ENCODE measurements around the gene KCNG1.
"Not testable (repeated sequence)": the region's sequence is repeated elsewhere in the genome, so short reads cannot be mapped to it uniquely, and the experiment has no call there.

Gene KCNG1

DNA sequence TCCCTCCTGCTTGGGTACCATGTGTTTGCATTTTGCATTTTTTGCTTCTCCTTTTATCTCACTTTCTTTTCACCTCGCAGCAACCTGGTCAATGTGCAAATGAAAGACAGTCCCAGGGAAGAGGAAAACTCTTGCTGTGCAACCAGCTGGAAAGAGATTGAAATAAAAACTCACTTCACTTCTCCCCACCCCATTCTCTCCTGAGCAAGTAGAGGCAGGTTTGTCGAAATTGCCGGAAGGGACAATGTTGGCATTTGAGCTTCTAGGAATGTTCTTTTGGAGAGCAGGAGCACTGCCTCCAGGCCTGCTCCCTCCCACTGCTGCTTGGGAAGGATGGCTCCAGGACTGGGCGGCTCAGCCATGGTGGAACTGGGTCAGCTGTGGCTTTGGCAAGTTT is 30.6 kb downstream of the KCNG1 start:
- no peak for DNase-seq (ENCODE audit: low read depth in 3 of 3, low spot score in 1 of 3)

DNA sequence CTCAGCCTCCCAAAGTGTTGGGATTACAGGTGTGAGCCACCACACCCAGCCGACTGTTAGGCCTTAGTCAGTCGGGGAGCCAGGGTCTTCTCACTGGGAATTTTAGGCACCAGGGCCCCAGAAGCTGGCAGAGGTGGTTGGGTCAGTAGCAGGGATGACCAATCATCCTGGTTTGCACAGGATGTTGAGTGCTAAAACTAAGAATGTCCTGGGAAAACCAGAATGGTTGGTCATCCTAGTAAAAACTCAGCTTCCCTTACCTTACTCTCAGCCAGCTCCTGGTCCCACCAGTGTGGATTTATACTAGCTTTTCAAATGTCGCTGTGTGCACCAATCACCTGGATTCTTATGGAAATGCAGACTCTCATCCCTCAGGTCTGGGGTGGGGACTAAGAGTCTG is 31.8 kb downstream of the KCNG1 start:
- no peak for DNase-seq (ENCODE audit: low read depth in 3 of 3, low spot score in 1 of 3)

DNA sequence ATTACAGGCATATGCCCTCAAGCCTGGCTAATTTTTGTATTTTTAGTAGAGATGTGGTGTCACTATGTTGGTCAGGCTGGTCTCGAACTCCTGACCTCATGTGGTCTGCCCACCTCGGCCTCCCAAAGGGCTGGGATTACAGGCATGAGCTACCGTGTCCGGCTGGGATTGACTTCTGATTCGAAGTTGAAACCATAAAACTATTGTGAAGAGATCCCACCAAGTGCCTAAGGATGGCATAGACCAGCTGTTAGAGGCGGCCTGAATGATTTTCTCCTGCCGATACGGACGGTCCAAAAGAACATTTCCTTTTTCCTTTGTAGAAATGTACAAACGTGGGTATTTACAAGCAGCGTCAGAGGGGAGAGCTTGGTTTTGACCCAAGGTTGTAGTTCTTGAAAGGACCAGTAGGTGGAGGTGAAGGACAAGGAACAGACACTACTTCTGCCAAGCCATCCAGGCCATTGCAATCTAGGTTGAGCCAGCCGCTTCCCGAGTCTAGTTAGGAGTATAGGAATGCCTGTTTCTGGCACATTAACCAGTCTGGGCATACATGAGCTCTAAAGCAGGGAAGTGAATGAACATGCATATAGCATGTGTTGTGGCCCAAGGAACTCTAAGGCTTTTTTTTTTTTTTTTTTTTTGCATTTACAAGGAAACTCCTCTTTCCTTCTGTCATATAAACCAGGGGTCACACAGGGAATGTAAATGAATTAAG is 35.3 kb downstream of the KCNG1 start:
- DNase-seq (ENCODE audit: low read depth in 3 of 3, low spot score in 1 of 3): peak in 2 of 3 donors; percentile 21 to 29

DNA sequence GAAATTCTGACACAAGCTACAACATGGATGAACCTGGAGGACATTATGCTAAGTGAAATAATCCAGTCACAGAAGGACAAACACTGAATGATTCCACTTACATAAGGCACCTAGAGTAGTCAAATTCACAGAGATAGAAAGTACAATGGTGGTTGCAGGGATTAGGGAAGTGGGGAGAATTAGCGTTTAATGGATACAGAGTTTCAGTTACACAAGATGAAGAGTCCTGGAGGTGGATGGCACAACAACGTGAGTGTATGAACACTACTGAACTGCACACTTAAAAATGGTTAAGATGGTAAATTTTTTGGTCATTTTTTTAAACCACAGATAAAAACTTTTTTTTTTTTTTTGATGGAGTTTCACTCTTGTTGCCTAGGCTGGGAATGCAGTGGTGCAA is 39.6 kb downstream of the KCNG1 start:
- no peak for DNase-seq (ENCODE audit: low read depth in 3 of 3, low spot score in 1 of 3)

DNA sequence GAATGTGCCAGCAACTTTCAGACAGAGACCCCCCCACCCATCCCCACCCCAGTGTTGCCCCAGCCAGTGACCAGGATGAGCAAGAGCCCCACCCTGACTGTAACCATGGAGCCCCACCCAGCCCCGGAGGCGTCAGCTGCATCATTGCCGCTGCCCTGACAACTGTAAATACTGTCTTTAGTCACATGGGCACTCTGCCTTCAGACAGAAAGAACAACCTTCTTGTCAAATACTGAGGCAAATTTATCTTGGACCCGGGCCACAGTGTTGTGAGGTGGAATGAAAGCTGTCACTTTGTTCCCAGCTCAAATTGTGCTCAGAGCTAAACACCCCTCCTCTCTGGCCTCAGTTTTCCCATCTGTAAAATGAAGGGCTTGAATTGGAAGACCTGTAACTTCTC is 40.5 kb downstream of the KCNG1 start:
- DNase-seq (ENCODE audit: low read depth in 3 of 3, low spot score in 1 of 3): no peak

DNA sequence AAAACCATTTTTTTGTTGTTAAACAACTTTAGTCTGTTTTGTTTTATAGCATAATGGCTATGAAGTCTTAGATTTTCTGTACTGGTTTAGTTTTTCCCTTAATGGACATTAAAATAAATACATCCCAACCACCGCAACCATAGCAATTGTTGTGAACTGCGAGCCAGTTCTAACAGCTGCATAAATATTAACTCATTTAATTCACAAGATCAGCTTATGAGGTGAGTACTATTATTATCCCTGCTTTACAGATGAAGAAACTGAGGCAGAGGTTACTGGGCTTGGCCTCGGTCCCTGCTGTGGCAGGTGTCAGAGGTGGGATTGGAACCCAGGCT is 41.2 kb downstream of the KCNG1 start:
- DNase-seq (ENCODE audit: low read depth in 3 of 3, low spot score in 1 of 3): no peak

DNA sequence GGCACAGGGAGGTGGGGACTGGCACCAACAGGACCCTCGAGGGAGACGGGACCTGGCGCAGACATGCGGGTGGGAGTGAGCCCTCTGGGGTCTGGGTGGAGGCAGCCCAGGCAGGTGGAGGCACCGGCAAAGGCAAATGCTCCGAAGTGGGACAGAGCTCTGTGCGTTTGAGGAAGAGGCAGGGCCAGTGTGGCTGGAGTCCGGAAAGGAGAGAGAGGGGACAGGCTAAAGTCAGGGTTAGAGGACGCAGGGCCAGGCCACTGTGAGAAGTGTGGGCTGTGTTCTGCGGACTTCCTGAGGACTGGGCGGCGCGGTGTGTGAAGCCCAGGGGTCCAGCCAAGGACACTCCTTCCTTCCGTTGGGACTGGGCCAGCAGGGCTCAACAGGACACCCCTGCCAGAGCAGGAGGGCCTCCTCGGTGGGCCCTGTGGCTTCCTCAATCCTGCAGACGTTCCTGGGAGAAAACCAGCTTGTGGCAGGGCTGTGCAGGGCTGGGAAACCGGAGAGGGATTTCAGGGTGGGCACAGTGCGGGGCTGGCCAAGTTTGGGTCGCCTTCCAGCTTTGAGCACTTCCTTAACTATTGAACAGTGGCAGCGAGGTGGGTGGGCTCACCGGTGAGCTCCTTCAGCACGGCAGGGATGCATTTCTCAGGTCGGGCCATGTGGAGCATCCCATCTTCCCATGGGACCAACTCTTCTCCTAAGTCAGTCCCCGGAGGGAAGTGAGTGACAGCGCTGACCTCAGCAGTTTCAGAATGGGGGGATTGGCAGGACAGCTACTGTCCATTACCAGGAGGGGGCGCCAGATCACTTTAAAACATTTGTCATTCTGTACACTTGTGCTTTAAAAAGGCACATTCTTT is 41.8 kb downstream of the KCNG1 start:
- DNase-seq (ENCODE audit: low read depth in 3 of 3, low spot score in 1 of 3): peak in 2 of 3 donors; percentile 14 to 39

DNA sequence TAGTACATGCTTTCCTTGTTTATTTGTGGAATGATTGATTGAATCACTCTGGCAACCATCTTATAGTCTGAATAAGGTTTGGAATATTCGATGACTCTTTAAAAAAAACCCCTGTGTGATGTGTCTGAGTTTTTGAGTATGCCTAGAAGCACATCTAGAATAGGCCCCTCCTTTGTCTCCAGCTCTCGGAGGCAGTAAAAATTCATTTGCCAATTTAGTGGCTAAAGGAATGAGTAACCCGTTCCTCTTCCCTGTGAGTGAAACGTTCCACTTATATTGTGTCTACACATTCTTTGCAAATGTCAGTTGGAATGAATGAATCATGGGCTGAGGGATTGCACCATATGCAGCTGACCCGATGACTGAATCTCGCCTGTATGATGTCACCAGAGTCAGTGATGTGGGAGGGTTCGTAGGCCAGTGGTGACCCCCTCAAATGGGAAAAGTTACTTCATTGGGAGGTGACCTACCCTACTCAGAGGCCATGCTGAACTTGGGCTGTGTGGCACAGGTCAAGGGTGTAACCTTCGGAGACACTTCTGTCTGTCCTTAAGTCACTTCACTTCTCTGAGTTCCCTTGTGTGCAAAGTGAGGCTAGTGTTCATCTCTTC is 42.7 kb downstream of the KCNG1 start:
- DNase-seq (ENCODE audit: low read depth in 3 of 3, low spot score in 1 of 3): no peak

DNA sequence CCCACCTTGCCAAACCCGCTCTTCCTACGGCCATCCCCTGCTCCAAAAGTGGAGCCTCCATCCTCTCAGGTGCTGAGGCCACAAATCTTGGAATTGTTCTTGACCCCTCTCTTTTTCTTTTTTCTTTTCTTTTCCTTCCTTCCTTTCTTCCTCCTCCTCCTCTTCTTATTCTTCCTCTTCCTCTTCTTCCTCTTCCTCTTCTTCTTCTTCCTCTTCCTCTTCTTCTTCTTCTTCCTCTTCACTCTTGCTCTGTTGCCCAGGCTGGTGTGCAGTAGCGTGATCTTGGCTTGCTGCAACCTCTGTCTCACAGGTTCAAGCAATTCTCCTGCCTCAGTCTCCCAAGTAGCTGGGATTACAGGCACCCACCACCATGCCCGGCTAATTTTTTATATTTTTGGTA is 44.4 kb downstream of the KCNG1 start:
- not testable (repeated sequence) for DNase-seq (ENCODE audit: low read depth in 3 of 3, low spot score in 1 of 3)

DNA sequence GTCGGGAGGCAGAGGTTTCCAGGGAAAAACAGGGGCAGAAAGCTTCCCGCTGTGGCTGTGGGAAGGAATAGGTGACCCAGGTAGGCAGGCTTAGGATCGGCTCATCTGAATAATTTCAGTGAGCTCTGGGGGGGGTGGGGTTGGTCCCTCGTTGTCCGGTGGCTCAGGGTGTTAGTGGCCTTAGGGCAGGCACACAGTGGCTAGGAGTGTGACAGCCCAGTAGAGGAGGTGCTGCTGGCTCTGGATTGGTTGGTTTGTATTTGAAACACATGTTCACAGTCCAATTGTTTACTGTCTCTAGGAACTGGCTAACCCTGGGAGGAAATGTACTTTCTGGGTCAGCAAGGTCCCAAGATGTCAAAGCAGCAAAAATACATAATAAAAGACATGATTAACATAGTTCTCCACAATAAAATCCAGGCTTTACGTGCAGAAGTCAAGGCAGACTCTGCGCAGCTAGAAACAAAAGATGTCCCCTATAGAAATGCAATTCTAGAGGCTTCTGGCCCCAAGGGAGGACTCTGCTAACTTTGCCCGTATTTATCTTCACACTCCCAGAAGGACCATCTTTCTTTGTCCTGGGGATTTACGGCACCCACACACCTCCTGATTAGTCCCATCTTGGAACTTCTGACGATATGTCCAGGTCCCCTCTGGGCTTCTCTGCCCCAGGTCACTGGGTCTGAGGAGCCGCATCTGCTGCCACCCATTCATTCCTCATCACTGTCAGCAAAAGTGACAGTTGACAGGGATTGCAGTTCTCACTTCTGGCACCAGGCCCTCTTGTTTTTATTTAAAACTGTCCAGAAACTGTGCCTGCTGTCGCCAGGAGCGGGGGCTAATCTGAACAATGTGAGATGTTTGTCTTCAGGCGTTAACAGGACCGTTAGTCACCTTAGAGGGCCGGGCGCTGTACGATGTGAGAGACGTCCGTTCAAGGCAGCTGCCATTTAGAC is 45.6 kb downstream of the KCNG1 start:
- no peak for DNase-seq (ENCODE audit: low read depth in 3 of 3, low spot score in 1 of 3)

DNA sequence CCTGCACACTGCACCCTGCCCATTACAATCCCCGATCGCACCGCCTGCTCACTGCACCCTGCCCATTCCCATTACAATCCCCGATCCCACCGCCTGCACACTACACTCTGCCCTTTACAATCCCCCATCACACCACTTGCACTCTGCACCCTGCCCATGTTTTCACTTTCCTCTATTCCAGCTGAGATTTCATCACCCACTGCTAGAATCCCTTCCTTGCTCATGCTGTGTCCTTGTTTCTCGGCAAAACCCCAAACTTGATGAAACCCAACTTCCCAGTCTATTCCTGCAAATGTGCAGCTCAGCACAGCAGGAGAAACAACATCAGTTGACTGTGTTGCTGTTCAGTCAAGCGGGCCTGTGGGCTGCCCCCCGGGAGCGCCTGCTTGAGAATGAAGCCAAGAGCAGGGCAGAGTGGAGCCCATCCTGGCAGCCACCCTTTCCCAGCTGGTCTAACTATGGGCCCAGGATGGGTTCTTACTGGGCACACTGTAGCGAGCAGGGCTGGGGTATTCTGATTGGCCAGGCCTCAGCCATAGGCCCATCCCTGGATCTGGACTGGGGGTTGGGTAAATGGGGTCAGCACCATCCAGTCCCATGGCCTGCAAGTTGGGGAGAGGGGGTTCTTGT is 47.1 kb downstream of the KCNG1 start:
- DNase-seq (ENCODE audit: low read depth in 3 of 3, low spot score in 1 of 3): no peak

DNA sequence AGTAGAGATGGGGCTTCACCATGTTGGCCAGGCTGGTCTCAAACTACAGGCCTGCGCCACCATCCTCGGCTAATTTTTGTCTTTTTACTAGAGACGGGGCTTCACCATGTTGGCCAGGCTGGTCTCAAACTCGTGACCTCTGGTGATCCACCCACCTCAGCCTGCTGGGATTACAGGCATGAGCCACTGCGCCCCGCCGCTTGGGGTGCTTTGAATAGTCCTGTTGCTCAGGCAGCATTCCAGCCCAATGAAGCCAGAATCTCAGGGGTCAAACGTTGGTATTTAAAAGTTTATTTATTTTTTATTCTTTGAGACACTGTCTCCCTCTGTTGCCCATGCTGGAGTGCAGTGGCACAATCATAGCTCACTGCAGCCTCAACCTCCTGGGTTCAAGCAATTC is 53.0 kb downstream of the KCNG1 start:
- no peak for DNase-seq (ENCODE audit: low read depth in 3 of 3, low spot score in 1 of 3)

DNA sequence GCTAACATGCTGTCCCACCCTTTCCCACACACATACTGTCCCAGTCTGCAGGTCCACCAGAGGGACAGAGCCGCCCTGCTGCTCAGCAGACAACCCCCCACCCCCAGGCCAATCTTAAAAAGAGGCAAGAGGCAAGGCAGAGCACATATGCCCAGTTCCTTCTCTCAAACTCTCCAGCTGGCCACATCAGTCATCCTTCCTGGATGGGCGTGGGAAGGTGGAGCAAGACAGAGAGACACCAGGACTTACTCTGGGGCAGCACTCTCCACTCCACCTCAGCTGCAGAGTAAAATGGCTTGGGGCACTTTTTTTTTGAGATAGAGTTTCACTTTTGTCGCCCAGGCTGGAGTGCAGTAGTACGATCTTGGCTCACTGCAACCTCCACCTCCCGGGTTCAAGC is 53.5 kb downstream of the KCNG1 start:
- no peak for DNase-seq (ENCODE audit: low read depth in 3 of 3, low spot score in 1 of 3)

DNA sequence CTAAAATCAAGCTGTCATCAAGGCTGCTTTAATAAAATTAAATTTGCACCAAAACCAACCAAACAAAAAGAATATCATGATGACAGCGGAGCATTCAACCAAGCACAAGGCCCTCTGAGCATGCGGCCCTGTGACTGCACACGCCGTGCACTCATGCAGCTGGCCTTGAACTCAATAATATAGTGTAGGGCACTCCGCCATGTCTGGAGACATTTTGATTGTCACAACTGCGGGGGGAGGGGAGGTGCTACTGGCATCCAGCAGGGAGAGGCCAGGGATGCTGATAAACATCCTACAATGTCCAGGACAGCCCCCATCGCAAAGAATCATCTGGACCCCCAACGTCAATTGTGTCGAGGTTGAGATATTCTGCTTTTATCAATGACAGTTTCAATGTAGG is 54.6 kb downstream of the KCNG1 start:
- no peak for DNase-seq (ENCODE audit: low read depth in 3 of 3, low spot score in 1 of 3)

DNA sequence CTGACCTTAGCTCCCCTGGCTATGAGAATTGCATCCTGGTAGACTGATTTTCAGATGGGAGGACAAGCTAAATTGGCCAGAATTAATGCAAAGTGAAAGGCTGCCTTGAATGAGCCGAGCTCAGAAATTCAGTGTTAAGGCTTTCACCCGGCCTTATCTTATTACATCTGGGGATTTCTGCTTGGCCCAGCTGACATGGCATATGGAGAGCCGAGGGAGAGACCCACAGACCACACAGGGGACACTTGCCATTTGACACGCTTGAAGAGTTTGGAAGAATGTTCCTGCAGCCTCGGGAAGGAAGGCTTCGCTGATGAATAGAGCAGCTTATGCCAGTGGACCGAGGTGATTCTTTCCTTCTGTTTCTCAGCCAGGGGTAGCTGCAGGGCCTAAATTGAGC is 55.3 kb downstream of the KCNG1 start:
- no peak for DNase-seq (ENCODE audit: low read depth in 3 of 3, low spot score in 1 of 3)

DNA sequence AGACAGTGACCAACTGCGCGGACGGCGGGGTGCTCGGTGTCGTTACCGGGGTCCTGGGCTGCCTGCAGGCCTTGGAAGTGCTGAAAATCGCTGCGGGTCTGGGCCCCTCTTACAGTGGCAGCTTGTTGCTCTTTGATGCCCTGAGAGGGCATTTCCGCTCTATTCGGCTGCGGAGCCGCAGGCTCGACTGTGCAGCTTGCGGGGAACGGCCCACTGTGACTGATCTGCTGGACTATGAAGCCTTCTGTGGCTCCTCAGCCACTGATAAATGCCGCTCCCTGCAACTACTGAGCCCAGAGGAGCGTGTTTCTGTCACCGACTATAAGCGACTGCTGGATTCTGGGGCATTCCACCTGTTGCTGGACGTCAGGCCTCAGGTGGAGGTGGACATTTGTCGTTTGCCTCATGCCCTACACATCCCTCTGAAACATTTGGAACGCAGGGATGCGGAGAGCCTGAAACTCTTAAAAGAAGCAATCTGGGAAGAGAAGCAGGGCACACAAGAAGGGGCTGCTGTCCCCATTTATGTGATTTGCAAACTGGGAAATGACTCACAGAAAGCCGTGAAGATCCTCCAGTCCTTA is 63.3 kb downstream of the KCNG1 start:
- no peak for DNase-seq (ENCODE audit: low read depth in 3 of 3, low spot score in 1 of 3)

DNA sequence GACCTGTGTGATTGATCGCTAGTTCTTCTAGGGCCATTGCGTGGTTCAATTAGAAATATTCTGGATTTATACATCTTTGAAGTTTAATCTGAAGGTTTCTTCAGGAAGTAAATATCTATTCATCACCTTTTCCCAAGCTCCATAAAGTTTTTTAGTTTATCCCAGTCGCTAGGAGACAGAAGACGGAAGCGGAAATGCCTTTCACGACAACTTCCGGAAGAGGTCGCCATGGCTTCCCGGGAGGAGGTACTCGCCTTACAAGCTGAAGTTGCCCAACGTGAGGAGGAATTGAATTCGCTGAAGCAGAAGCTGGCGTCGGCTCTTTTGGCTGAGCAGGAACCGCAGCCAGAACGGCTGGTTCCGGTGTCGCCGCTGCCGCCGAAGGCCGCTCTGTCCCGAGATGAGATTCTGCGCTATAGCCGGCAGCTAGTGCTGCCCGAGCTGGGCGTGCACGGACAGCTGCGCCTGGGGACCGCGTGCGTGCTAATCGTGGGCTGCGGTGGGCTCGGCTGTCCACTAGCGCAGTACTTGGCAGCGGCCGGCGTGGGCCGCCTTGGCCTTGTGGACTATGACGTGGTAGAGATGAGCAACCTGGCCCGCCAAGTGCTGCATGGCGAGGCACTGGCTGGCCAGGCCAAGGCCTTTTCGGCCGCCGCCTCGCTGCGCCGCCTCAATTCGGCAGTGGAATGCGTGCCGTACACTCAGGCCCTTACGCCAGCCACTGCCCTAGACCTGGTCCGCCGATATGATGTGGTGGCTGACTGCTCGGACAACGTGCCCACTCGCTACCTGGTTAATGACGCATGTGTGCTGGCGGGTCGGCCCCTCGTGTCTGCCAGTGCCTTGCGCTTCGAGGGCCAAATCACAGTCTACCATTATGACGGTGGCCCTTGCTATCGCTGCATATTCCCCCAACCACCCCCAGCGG is 64.0 kb downstream of the KCNG1 start, which contains the start of gene MOCS3:
Gene MOCS3 (plus strand): TSS at position 204 of the 928 bp plus-strand sequence. CDS start 25 bp downstream, at position 229.
- peak in 2 of 3 donors; percentile 57 to 61 for DNase-seq (ENCODE audit: low read depth in 3 of 3, low spot score in 1 of 3)

DNA sequence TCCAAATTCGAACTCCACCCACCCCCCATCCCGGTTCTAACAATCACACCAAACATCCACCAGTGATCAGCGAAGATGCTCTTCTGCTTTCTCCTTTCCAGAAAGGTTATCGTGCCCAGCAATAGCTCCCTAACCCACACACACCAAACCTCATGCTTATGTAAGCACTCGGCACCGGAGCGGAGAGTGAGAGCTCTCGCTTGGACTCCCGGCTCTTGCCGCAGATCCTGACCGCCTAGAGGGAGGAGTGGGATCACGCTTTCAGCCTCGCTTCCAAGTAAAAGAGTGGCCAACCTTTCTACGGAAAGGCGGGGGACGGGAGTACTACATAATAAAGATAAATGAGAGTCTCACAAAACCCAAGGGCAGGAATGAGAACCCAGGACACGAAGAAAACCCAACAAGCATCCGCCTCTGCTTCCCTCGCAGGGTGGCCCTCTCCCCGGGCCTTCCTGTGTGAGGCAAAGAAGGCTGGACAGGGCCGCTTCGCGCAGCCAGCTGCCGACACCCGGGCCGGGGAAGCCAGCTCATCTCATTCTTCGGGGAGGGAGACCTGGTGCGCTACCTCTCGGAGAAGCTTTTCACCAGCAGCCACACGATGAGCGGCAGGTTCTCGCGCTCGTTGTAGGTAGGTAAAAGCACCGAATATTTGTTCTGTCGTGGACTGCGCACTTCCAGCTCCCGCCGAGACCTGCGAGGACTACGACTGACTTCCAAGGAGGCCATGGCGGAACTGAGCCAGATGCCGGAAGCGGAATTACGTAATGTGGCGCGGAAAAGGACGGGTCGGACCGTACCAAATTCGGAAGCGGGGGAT is 64.9 kb downstream of the KCNG1 start, which contains the start of gene DPM1:
Gene DPM1 (minus strand): TSS at position 735 of the 817 bp plus-strand sequence. CDS start 9 bp downstream, at position 726.
- DNase-seq (ENCODE audit: low read depth in 3 of 3, low spot score in 1 of 3): peak; percentile 67 to 73 (median 70)

All from stimulated activated CD4-positive, alpha-beta T cell treated with anti-CD3 and anti-CD28 coated beads, TNF-alpha, amount 100 ng/mL, for 1 hour (primary cell).